Fibroblast of villous mesenchyme (primary cell): ENCODE results near the gene ARHGAP32. TPM values are rescaled to one million over a fixed set of nuclear protein-coding genes. Genes with fewer than 3 reads are reported as not detected.

ENCODE experiments used
- DNase-seq: peaks from one replicate; pipeline ENCODE4 v3.0.0-alpha.2; 2010; ENCODE audit warnings: low read depth
- H3K4me3 ChIP-seq: 2 replicates; pipeline ENCODE4 v1.5.1; 2011; ENCODE audit warnings: low read depth, mild to moderate bottlenecking, low read length
- CTCF ChIP-seq: IDR thresholded peaks from 2 replicates; pipeline ENCODE4 v1.5.1; 2012; ENCODE audit warnings: low read depth, mild to moderate bottlenecking, low read length; ENCODE audit not compliant: insufficient read depth
- total RNA-seq: library from RNA; depleted of rRNA; stranded (reverse); fragments of >200 nt; gene quantifications from 2 replicates; pipeline ENCODE4 v1.2.3, GENCODE V29; 2012

Gene ARHGAP32
- total RNA-seq, 1 donor: 9.5 TPM

- no peak for TF ChIP-seq CTCF
- DNase-seq: no peak
- no peak overlapping the region for H3K4me3 ChIP-seq
Observed at GRCh38 chr11:128934351-128934750, 257.8 kb downstream of the ARHGAP32 start.

GRCh38 chr11:128933481-128934178, 258.5 kb downstream of the ARHGAP32 start:
- DNase-seq: no peak
- no peak for TF ChIP-seq CTCF
- H3K4me3 ChIP-seq: no peak overlapping the region

- no peak overlapping the region for H3K4me3 ChIP-seq
- DNase-seq: no peak
- no peak for TF ChIP-seq CTCF
Observed at GRCh38 chr11:128931668-128932067, 260.5 kb downstream of the ARHGAP32 start.

GRCh38 chr11:128931066-128931465, 261.1 kb downstream of the ARHGAP32 start:
- no peak for DNase-seq
- no peak overlapping the region for H3K4me3 ChIP-seq
- TF ChIP-seq CTCF: no peak

GRCh38 chr11:128929991-128930390, 262.1 kb downstream of the ARHGAP32 start:
- no peak for DNase-seq
- no peak overlapping the region for H3K4me3 ChIP-seq
- TF ChIP-seq CTCF: no peak

GRCh38 chr11:128929468-128929867, 262.7 kb downstream of the ARHGAP32 start:
- no peak for TF ChIP-seq CTCF
- no peak for DNase-seq
- H3K4me3 ChIP-seq: no peak overlapping the region

- no peak overlapping the region for H3K4me3 ChIP-seq
- no peak for DNase-seq
- no peak for TF ChIP-seq CTCF
Observed at GRCh38 chr11:128928400-128928799, 263.7 kb downstream of the ARHGAP32 start.
